ENCODE results near the gene SNX10.

- TF ChIP-seq EGR1 (IDR thresholded peaks at IDR 0.05) (no peak), CREB1 (IDR thresholded peaks at IDR 0.05; ENCODE audit: low read depth) (no peak), EP300 (IDR thresholded peaks at IDR 0.05; ENCODE audit: borderline replicate concordance) (no peak), TAF1 (IDR thresholded peaks at IDR 0.05; ENCODE audit: low read depth) (no peak), TCF12 (IDR thresholded peaks at IDR 0.05; ENCODE audit: low read depth) (no peak), MAX (IDR thresholded peaks at IDR 0.05) (no peak), USF1 (IDR thresholded peaks at IDR 0.05) (no peak), CEBPB (IDR thresholded peaks at IDR 0.05) (no peak), TEAD4 (IDR thresholded peaks at IDR 0.05) (no peak), NFIC (IDR thresholded peaks at IDR 0.05) (no peak), FOXM1 (IDR thresholded peaks at IDR 0.05; ENCODE audit: borderline replicate concordance, low read depth) (no peak), RAD21 (IDR thresholded peaks at IDR 0.05; ENCODE audit: low read depth) (no peak), YY1 (IDR thresholded peaks at IDR 0.05; ENCODE audit: low read depth) (no peak)
- TF ChIP-seq, protein P1, sequence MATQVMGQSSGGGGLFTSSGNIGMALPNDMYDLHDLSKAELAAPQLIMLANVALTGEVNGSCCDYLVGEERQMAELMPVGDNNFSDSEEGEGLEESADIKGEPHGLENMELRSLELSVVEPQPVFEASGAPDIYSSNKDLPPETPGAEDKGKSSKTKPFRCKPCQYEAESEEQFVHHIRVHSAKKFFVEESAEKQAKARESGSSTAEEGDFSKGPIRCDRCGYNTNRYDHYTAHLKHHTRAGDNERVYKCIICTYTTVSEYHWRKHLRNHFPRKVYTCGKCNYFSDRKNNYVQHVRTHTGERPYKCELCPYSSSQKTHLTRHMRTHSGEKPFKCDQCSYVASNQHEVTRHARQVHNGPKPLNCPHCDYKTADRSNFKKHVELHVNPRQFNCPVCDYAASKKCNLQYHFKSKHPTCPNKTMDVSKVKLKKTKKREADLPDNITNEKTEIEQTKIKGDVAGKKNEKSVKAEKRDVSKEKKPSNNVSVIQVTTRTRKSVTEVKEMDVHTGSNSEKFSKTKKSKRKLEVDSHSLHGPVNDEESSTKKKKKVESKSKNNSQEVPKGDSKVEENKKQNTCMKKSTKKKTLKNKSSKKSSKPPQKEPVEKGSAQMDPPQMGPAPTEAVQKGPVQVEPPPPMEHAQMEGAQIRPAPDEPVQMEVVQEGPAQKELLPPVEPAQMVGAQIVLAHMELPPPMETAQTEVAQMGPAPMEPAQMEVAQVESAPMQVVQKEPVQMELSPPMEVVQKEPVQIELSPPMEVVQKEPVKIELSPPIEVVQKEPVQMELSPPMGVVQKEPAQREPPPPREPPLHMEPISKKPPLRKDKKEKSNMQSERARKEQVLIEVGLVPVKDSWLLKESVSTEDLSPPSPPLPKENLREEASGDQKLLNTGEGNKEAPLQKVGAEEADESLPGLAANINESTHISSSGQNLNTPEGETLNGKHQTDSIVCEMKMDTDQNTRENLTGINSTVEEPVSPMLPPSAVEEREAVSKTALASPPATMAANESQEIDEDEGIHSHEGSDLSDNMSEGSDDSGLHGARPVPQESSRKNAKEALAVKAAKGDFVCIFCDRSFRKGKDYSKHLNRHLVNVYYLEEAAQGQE (IDR thresholded peaks at IDR 0.05; ENCODE audit: low read depth) = no peak
Observed at GRCh38 chr7:26291251-26291650, 411 bp upstream of the SNX10 start.

All from Ishikawa (cell line).